HEK293 (cell line): ENCODE results near the gene HK2.

Experiments used
- CTCF ChIA-PET: fragments of 350-600 bp; formaldehyde crosslinking; extraction: SDS; loops from one replicate; lab custom pipeline; 2021; ENCODE audit warnings: antibody characterized with exemption; lab: Yijun Ruan, JAX
- POLR2A ChIA-PET: fragments of 300-600 bp; formaldehyde crosslinking; extraction: SDS; loops from one replicate; lab custom pipeline; 2020; ENCODE audit warnings: antibody characterized with exemption, inconsistent platforms; lab: Yijun Ruan, JAX
- H3K27ac ChIP-seq: fragments of 200-500 bp; sonication (Bioruptor generic); 2 replicates; pipeline ENCODE4 v1.5.1; 2014; ENCODE audit warnings: low read depth, low read length, control low read depth, inconsistent platforms; ENCODE audit errors: extremely low read depth
- H3K36me3 ChIP-seq, 2 experiments: fragments of 200-500 bp in 1 of 2; sonication (Bioruptor generic) in 1 of 2; 1 replicate in 1 of 2; 2 replicates in 1 of 2; pipeline ENCODE4 v1.5.1; 2014 to 2017; ENCODE audit warnings: inconsistent platforms in 2 of 2, low read length in 2 of 2; ENCODE audit not compliant: control insufficient read depth in 2 of 2, insufficient read depth in 1 of 2
- H3K4me1 ChIP-seq: fragments of 200-500 bp; sonication (Bioruptor generic); 2 replicates; pipeline ENCODE4 v1.5.1; 2014; ENCODE audit warnings: mild to moderate bottlenecking, low read length, inconsistent platforms; ENCODE audit not compliant: control insufficient read depth, insufficient read depth
- H3K4me3 ChIP-seq: 2 replicates; pipeline ENCODE4 v1.5.1; 2011; ENCODE audit warnings: low read depth, mild to moderate bottlenecking, control low read depth, low read length, moderate library complexity
- H3K9me3 ChIP-seq: fragments of 200-500 bp; sonication (Bioruptor generic); 2 replicates; pipeline ENCODE4 v1.5.1; 2014; ENCODE audit warnings: low read depth, low read length, inconsistent platforms; ENCODE audit not compliant: control insufficient read depth, insufficient read depth
- AEBP2 ChIP-seq: fragments of 450-650 bp; formaldehyde crosslinking; IDR thresholded peaks from 2 replicates; pipeline ENCODE4 v1.5.1; 2016; ENCODE audit warnings: missing biosample characterization, missing genetic modification characterization, borderline replicate concordance
- BCL11A ChIP-seq: fragments of 450-650 bp; formaldehyde crosslinking; IDR thresholded peaks from 2 replicates; pipeline ENCODE4 v1.5.1; 2016; ENCODE audit warnings: low read depth, missing biosample characterization, missing genetic modification characterization
- EGR2 ChIP-seq: fragments of 450-650 bp; formaldehyde crosslinking; IDR thresholded peaks from 2 replicates; pipeline ENCODE4 v1.5.1; 2016; ENCODE audit warnings: low read depth, missing biosample characterization, missing genetic modification characterization
- KLF1 ChIP-seq: fragments of 450-650 bp; formaldehyde crosslinking; IDR thresholded peaks from 2 replicates; pipeline ENCODE4 v1.5.1; 2016; ENCODE audit warnings: missing biosample characterization, missing genetic modification characterization
- KLF10 ChIP-seq: fragments of 450-650 bp; IDR thresholded peaks from 2 replicates; pipeline ENCODE4 v1.5.1; 2018; ENCODE audit warnings: missing biosample characterization, mild to moderate bottlenecking, missing genetic modification characterization
- MYNN ChIP-seq: fragments of 450-650 bp; formaldehyde crosslinking; IDR thresholded peaks from 2 replicates; pipeline ENCODE4 v1.5.1; 2016; ENCODE audit warnings: missing biosample characterization, missing genetic modification characterization, borderline replicate concordance
- ZBTB21 ChIP-seq: fragments of 450-650 bp; formaldehyde crosslinking; IDR thresholded peaks from 2 replicates; pipeline ENCODE4 v1.5.1; 2017; ENCODE audit warnings: missing biosample characterization, missing genetic modification characterization
- ZBTB8A ChIP-seq: fragments of 450-650 bp; formaldehyde crosslinking; IDR thresholded peaks from 2 replicates; pipeline ENCODE4 v1.5.1; 2016; ENCODE audit warnings: missing biosample characterization, missing genetic modification characterization
- ZFP37 ChIP-seq: fragments of 450-650 bp; formaldehyde crosslinking; IDR thresholded peaks from 2 replicates; pipeline ENCODE4 v1.5.1; 2016; ENCODE audit warnings: missing biosample characterization, missing genetic modification characterization
- ZIC2 ChIP-seq: fragments of 450-650 bp; formaldehyde crosslinking; IDR thresholded peaks from 2 replicates; pipeline ENCODE4 v1.5.1; 2016; ENCODE audit warnings: missing biosample characterization, missing genetic modification characterization
- ZNF16 ChIP-seq: fragments of 450-650 bp; formaldehyde crosslinking; IDR thresholded peaks from 2 replicates; pipeline ENCODE4 v1.5.1; 2016; ENCODE audit warnings: low read depth, missing biosample characterization, missing genetic modification characterization
- ZNF174 ChIP-seq: fragments of 450-650 bp; formaldehyde crosslinking; IDR thresholded peaks from 2 replicates; pipeline ENCODE4 v1.5.0; 2017; ENCODE audit warnings: missing biosample characterization, mild to moderate bottlenecking, missing genetic modification characterization
- ZNF214 ChIP-seq: fragments of 450-650 bp; formaldehyde crosslinking; IDR thresholded peaks from 2 replicates; pipeline ENCODE4 v1.5.1; 2017; ENCODE audit warnings: missing biosample characterization, mild to moderate bottlenecking, missing genetic modification characterization, borderline replicate concordance
- ZNF248 ChIP-seq: fragments of 450-650 bp; formaldehyde crosslinking; IDR thresholded peaks from 2 replicates; pipeline ENCODE4 v1.5.1; 2017; ENCODE audit warnings: missing biosample characterization, missing genetic modification characterization
- ZNF341 ChIP-seq: fragments of 450-650 bp; formaldehyde crosslinking; IDR thresholded peaks from 2 replicates; pipeline ENCODE4; 2016; ENCODE audit warnings: low read depth, missing biosample characterization, missing genetic modification characterization
- ZNF354C ChIP-seq: fragments of 450-650 bp; formaldehyde crosslinking; IDR thresholded peaks from 2 replicates; pipeline ENCODE4 v1.5.1; 2016; ENCODE audit warnings: missing biosample characterization, missing genetic modification characterization, low read depth, borderline replicate concordance
- ZNF366 ChIP-seq: fragments of 450-650 bp; formaldehyde crosslinking; conservative IDR thresholded peaks from 2 replicates; pipeline ENCODE4 v1.5.1; 2016; ENCODE audit warnings: missing biosample characterization, missing genetic modification characterization
- ZNF449 ChIP-seq: fragments of 450-650 bp; formaldehyde crosslinking; IDR thresholded peaks from 2 replicates; pipeline ENCODE4 v1.5.1; 2017; ENCODE audit warnings: missing biosample characterization, mild to moderate bottlenecking, missing genetic modification characterization, moderate library complexity
- ZNF473 ChIP-seq: fragments of 450-650 bp; formaldehyde crosslinking; IDR thresholded peaks from 2 replicates; pipeline ENCODE4 v1.5.1; 2017; ENCODE audit warnings: missing biosample characterization, missing genetic modification characterization
- ZNF501 ChIP-seq: fragments of 450-650 bp; formaldehyde crosslinking; IDR thresholded peaks from 2 replicates; pipeline ENCODE4 v1.5.1; 2016; ENCODE audit warnings: missing biosample characterization, missing genetic modification characterization
- ZNF530 ChIP-seq: fragments of 450-650 bp; formaldehyde crosslinking; IDR thresholded peaks from 2 replicates; pipeline ENCODE4 v1.5.1; 2016; ENCODE audit warnings: low read depth, missing biosample characterization, missing genetic modification characterization
- ZNF555 ChIP-seq: fragments of 450-650 bp; formaldehyde crosslinking; conservative IDR thresholded peaks from 2 replicates; pipeline ENCODE4 v1.5.1; 2017; ENCODE audit warnings: missing biosample characterization, mild to moderate bottlenecking, missing genetic modification characterization, inconsistent platforms
- ZNF585B ChIP-seq: fragments of 450-650 bp; formaldehyde crosslinking; IDR thresholded peaks from 2 replicates; pipeline ENCODE4 v1.5.1; 2016; ENCODE audit warnings: missing biosample characterization, missing genetic modification characterization
- ZNF768 ChIP-seq: fragments of 450-650 bp; formaldehyde crosslinking; IDR thresholded peaks from 2 replicates; pipeline ENCODE4 v1.5.1; 2018; ENCODE audit warnings: missing biosample characterization, mild to moderate bottlenecking, missing genetic modification characterization
- ZNF785 ChIP-seq: fragments of 450-650 bp; formaldehyde crosslinking; IDR thresholded peaks from 2 replicates; pipeline ENCODE4 v1.5.1; 2016; ENCODE audit warnings: missing biosample characterization, missing genetic modification characterization

Gene HK2

GRCh38 chr2:74887445-74887951 lies 53.6 kb downstream of the HK2 start:
- no peaks in the 10 kb centered on the region for H3K9me3 ChIP-seq
- TF ChIP-seq ZIC2 (tag by site-specific recombination) (no peak), ZNF555 (tag by site-specific recombination) (no peak), ZNF214 (tag by site-specific recombination) (no peak), ZNF585B (tag by site-specific recombination) (no peak), ZNF248 (tag by site-specific recombination) (no peak), ZNF449 (no peak), ZNF174 (tag by site-specific recombination) (no peak), ZFP37 (tag by site-specific recombination) (no peak), ZNF768 (tag by site-specific recombination) (no peak), ZBTB21 (tag by site-specific recombination) (no peak), KLF10 (tag by site-specific recombination) (no peak), ZNF366 (tag by site-specific recombination) (no peak), MYNN (tag by site-specific recombination) (no peak), ZNF530 (tag by site-specific recombination) (no peak), BCL11A (tag by site-specific recombination) (no peak), ZNF354C (tag by site-specific recombination) (no peak), ZBTB8A (tag by site-specific recombination) (no peak), ZNF341 (tag by site-specific recombination) (no peak), ZNF501 (tag by site-specific recombination) (no peak)
- H3K4me3 ChIP-seq, result no peak overlapping the region
- POLR2A ChIA-PET, result no interaction called here
- no peaks in the 10 kb centered on the region for H3K4me1 ChIP-seq
- CTCF ChIA-PET, result interaction anchor here (0.5 to 1.9 kb wide), 4 partner anchors 69 to 502 kb away, joined by 3 to 5 read pairs (median 4); no protein-coding TSS in a partner anchor
- H3K36me3 ChIP-seq, result peaks cover 7 to 73% of the 10 kb centered on the region in 2 experiments
- H3K27ac ChIP-seq, result no peak overlapping the region

GRCh38 chr2:74887960-74888700 lies 54.2 kb downstream of the HK2 start:
- Histone ChIP-seq H3K9me3 (no peaks in the 10 kb centered on the region), H3K36me3 (peaks cover 7 to 67% of the 10 kb centered on the region in 2 experiments)
- CTCF ChIA-PET, result interaction anchor here (0.7 to 1.9 kb wide), 3 partner anchors 11 to 503 kb away, joined by 3 to 7 read pairs (median 5); no protein-coding TSS in a partner anchor
- no peak for TF ChIP-seq ZNF214 (tag by site-specific recombination)
- TF ChIP-seq KLF1 (tag by site-specific recombination), result no peak
- no peak for TF ChIP-seq ZNF785 (tag by site-specific recombination)
- TF ChIP-seq AEBP2 (tag by site-specific recombination), result no peak
- no peak for TF ChIP-seq ZNF555 (tag by site-specific recombination)
- TF ChIP-seq ZNF473 (tag by site-specific recombination), result no peak
- no peak for TF ChIP-seq ZNF16 (tag by site-specific recombination)
- TF ChIP-seq EGR2, result no peak
- TF ChIP-seq, all 188 proteins: peak for 0
- H3K4me3 ChIP-seq, result no peak overlapping the region
- no peak overlapping the region for H3K27ac ChIP-seq
- no peaks in the 10 kb centered on the region for H3K4me1 ChIP-seq
- POLR2A ChIA-PET, result no interaction called here
